Measurements from ENCODE around the gene PARN. TPM values are rescaled to one million over a fixed set of nuclear protein-coding genes. Genes with fewer than 3 reads are reported as not detected.
A peak's percentile ranks its signal among the peaks of the same experiment; 100 is the strongest.

Gene PARN
- total and polyA plus RNA-seq, 2 of the 8 experiments (the other 6 are each of a cell fraction or from before 2014, with no cell fraction given), result 24.5 to 44.6 TPM

- TF ChIP-seq CHD7 (IDR thresholded peaks at IDR 0.05; ENCODE audit: insufficient replicate concordance, low read length) (no peak), SUZ12 (IDR thresholded peaks at IDR 0.05; ENCODE audit: low read length) (no peak), USF2 (IDR thresholded peaks at IDR 0.05; ENCODE audit: low read length) (peak; percentile 49; the same call in 1 of the 2 replicates), NRF1 (IDR thresholded peaks at IDR 0.05; ENCODE audit: low read depth, low read length) (no peak), BRCA1 (IDR thresholded peaks at IDR 0.05; ENCODE audit: low read depth, low read length) (no peak), POU5F1 (IDR thresholded peaks at IDR 0.05; ENCODE audit: low read depth, low read length) (no peak), MAFK (IDR thresholded peaks at IDR 0.05; ENCODE audit: low read depth, low read length) (no peak), HDAC2 (IDR thresholded peaks at IDR 0.05; ENCODE audit: borderline replicate concordance in 1 of 2, low read depth in 2 of 2, low read length in 2 of 2) (0 out of 4 replicates have a peak, but pooled peaks of 1 of the 2 experiments have one; percentile 69)
Measured at GRCh38 chr16:14632693-14633569, 2.9 kb upstream of the PARN start, which contains the start of gene BFAR (continued).
